HEK293 (cell line): ENCODE data around the gene SARM1.

Experiments used
- CTCF ChIA-PET: fragments of 350-600 bp; formaldehyde crosslinking; extraction: SDS; loops from one replicate; lab custom pipeline; 2021; ENCODE audit warnings: antibody characterized with exemption; lab: Yijun Ruan, JAX
- POLR2A ChIA-PET: fragments of 300-600 bp; formaldehyde crosslinking; extraction: SDS; loops from one replicate; lab custom pipeline; 2020; ENCODE audit warnings: antibody characterized with exemption, inconsistent platforms; lab: Yijun Ruan, JAX
- H3K27ac ChIP-seq: fragments of 200-500 bp; sonication (Bioruptor generic); 2 replicates; pipeline ENCODE4 v1.5.1; 2014; ENCODE audit warnings: low read depth, low read length, control low read depth, inconsistent platforms; ENCODE audit errors: extremely low read depth
- H3K36me3 ChIP-seq, 2 experiments: fragments of 200-500 bp in 1 of 2; sonication (Bioruptor generic) in 1 of 2; 1 replicate in 1 of 2; 2 replicates in 1 of 2; pipeline ENCODE4 v1.5.1; 2014 to 2017; ENCODE audit warnings: inconsistent platforms in 2 of 2, low read length in 2 of 2; ENCODE audit not compliant: control insufficient read depth in 2 of 2, insufficient read depth in 1 of 2
- H3K4me1 ChIP-seq: fragments of 200-500 bp; sonication (Bioruptor generic); 2 replicates; pipeline ENCODE4 v1.5.1; 2014; ENCODE audit warnings: mild to moderate bottlenecking, low read length, inconsistent platforms; ENCODE audit not compliant: control insufficient read depth, insufficient read depth
- H3K4me3 ChIP-seq: 2 replicates; pipeline ENCODE4 v1.5.1; 2011; ENCODE audit warnings: low read depth, mild to moderate bottlenecking, control low read depth, low read length, moderate library complexity
- H3K9me3 ChIP-seq: fragments of 200-500 bp; sonication (Bioruptor generic); 2 replicates; pipeline ENCODE4 v1.5.1; 2014; ENCODE audit warnings: low read depth, low read length, inconsistent platforms; ENCODE audit not compliant: control insufficient read depth, insufficient read depth
- BCL11A ChIP-seq: fragments of 450-650 bp; formaldehyde crosslinking; IDR thresholded peaks from 2 replicates; pipeline ENCODE4 v1.5.1; 2016; ENCODE audit warnings: low read depth, missing biosample characterization, missing genetic modification characterization
- EGR2 ChIP-seq: fragments of 450-650 bp; formaldehyde crosslinking; IDR thresholded peaks from 2 replicates; pipeline ENCODE4 v1.5.1; 2016; ENCODE audit warnings: low read depth, missing biosample characterization, missing genetic modification characterization
- FEZF1 ChIP-seq: fragments of 450-650 bp; formaldehyde crosslinking; IDR thresholded peaks from 2 replicates; pipeline ENCODE4 v1.5.1; 2016; ENCODE audit warnings: missing biosample characterization, missing genetic modification characterization
- KLF8 ChIP-seq: fragments of 450-650 bp; formaldehyde crosslinking; IDR thresholded peaks from 2 replicates; pipeline ENCODE4 v1.5.1; 2016; ENCODE audit warnings: missing biosample characterization, missing genetic modification characterization
- MYNN ChIP-seq: fragments of 450-650 bp; formaldehyde crosslinking; IDR thresholded peaks from 2 replicates; pipeline ENCODE4 v1.5.1; 2016; ENCODE audit warnings: missing biosample characterization, missing genetic modification characterization, borderline replicate concordance
- ZBTB17 ChIP-seq: fragments of 450-650 bp; formaldehyde crosslinking; IDR thresholded peaks from 2 replicates; pipeline ENCODE4 v1.5.1; 2016; ENCODE audit warnings: missing biosample characterization, missing genetic modification characterization
- ZBTB48 ChIP-seq: fragments of 450-650 bp; formaldehyde crosslinking; IDR thresholded peaks from 2 replicates; pipeline ENCODE4 v1.5.1; 2016; ENCODE audit warnings: missing biosample characterization, missing genetic modification characterization
- ZNF354C ChIP-seq: fragments of 450-650 bp; formaldehyde crosslinking; IDR thresholded peaks from 2 replicates; pipeline ENCODE4 v1.5.1; 2016; ENCODE audit warnings: missing biosample characterization, missing genetic modification characterization, low read depth, borderline replicate concordance
- ZNF394 ChIP-seq: fragments of 450-650 bp; formaldehyde crosslinking; IDR thresholded peaks from 2 replicates; pipeline ENCODE4 v1.5.1; 2016; ENCODE audit warnings: missing biosample characterization, missing genetic modification characterization, mild to moderate bottlenecking, moderate library complexity, borderline replicate concordance
- ZNF423 ChIP-seq: fragments of 450-650 bp; formaldehyde crosslinking; IDR thresholded peaks from 2 replicates; pipeline ENCODE4 v1.5.1; 2016; ENCODE audit warnings: missing biosample characterization, missing genetic modification characterization
- ZNF449 ChIP-seq: fragments of 450-650 bp; formaldehyde crosslinking; IDR thresholded peaks from 2 replicates; pipeline ENCODE4 v1.5.1; 2017; ENCODE audit warnings: missing biosample characterization, mild to moderate bottlenecking, missing genetic modification characterization, moderate library complexity
- ZNF561 ChIP-seq: fragments of 450-650 bp; IDR thresholded peaks from 2 replicates; pipeline ENCODE4 v1.5.1; 2018; ENCODE audit warnings: missing biosample characterization, missing genetic modification characterization, borderline replicate concordance
- ZNF629 ChIP-seq: fragments of 450-650 bp; formaldehyde crosslinking; IDR thresholded peaks from 2 replicates; pipeline ENCODE4 v1.5.1; 2017; ENCODE audit warnings: missing biosample characterization, missing genetic modification characterization
- ZNF670 ChIP-seq: fragments of 450-650 bp; formaldehyde crosslinking; IDR thresholded peaks from 2 replicates; pipeline ENCODE4 v1.5.1; 2016; ENCODE audit warnings: missing biosample characterization, missing genetic modification characterization, low read depth
- ZNF768 ChIP-seq: fragments of 450-650 bp; formaldehyde crosslinking; IDR thresholded peaks from 2 replicates; pipeline ENCODE4 v1.5.1; 2018; ENCODE audit warnings: missing biosample characterization, mild to moderate bottlenecking, missing genetic modification characterization
- ZSCAN5A ChIP-seq: fragments of 450-650 bp; formaldehyde crosslinking; IDR thresholded peaks from 2 replicates; pipeline ENCODE4 v1.5.1; 2016; ENCODE audit warnings: missing biosample characterization, missing genetic modification characterization
- TF ChIP-seq, protein P1 (sequence below): fragments of 450-650 bp; formaldehyde crosslinking; IDR thresholded peaks from 2 replicates; pipeline ENCODE4 v1.5.1; 2016; ENCODE audit warnings: missing biosample characterization, missing genetic modification characterization
- TF ChIP-seq, protein P2 (sequence below): fragments of 450-650 bp; formaldehyde crosslinking; IDR thresholded peaks from 2 replicates; pipeline ENCODE4 v1.5.1; 2016; ENCODE audit warnings: missing biosample characterization, missing genetic modification characterization
- TF ChIP-seq, protein P3 (sequence below): fragments of 450-650 bp; IDR thresholded peaks from 2 replicates; pipeline ENCODE4 v1.5.1; 2018; ENCODE audit warnings: missing biosample characterization, missing genetic modification characterization
- TF ChIP-seq, protein P4 (sequence below): fragments of 450-650 bp; formaldehyde crosslinking; conservative IDR thresholded peaks from 2 replicates; pipeline ENCODE4 v1.5.1; 2016; ENCODE audit warnings: low read depth, missing biosample characterization, missing genetic modification characterization

Gene SARM1

GRCh38 chr17:28364665-28365363 is 6.7 kb upstream of the SARM1 start, which contains the start of gene SEBOX:
SEBOX (minus strand) TSS chr17:28365199; CDS start chr17:28365151, 48 bp downstream.
- no peaks in the 10 kb centered on the region for H3K4me1 ChIP-seq
- POLR2A ChIA-PET, result interaction anchor here (0.8 to 2.3 kb wide), 3 partner anchors 10 to 40 kb away, joined by 3 to 9 read pairs (median 4); partner anchors contain the start of genes IFT20 and TNFAIP1
- peaks cover 23 to 55% of the 10 kb centered on the region in 2 experiments for H3K36me3 ChIP-seq
- CTCF ChIA-PET, result interaction anchor here (0.6 kb wide), 3 partner anchors 113 to 533 kb away, joined by 3 to 4 read pairs (median 3); no protein-coding TSS in a partner anchor
- no peak for TF ChIP-seq ZNF394
- TF ChIP-seq, protein P1, sequence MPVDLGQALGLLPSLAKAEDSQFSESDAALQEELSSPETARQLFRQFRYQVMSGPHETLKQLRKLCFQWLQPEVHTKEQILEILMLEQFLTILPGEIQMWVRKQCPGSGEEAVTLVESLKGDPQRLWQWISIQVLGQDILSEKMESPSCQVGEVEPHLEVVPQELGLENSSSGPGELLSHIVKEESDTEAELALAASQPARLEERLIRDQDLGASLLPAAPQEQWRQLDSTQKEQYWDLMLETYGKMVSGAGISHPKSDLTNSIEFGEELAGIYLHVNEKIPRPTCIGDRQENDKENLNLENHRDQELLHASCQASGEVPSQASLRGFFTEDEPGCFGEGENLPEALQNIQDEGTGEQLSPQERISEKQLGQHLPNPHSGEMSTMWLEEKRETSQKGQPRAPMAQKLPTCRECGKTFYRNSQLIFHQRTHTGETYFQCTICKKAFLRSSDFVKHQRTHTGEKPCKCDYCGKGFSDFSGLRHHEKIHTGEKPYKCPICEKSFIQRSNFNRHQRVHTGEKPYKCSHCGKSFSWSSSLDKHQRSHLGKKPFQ (tag by site-specific recombination), result no peak
- TF ChIP-seq, all 188 proteins: peak for 0
- Histone ChIP-seq H3K9me3 (no peaks in the 10 kb centered on the region), H3K27ac (no peak within 1 kb of the TSS), H3K4me3 (no peak within 1 kb of the TSS)

- H3K4me1 ChIP-seq, result no peaks in the 10 kb centered on the region
- POLR2A ChIA-PET, result no interaction called here
- CTCF ChIA-PET, result interaction anchor here (0.6 kb wide), 1 partner anchor 534 kb away, joined by 4 read pairs; no protein-coding TSS in a partner anchor
- H3K9me3 ChIP-seq, result no peaks in the 10 kb centered on the region
- peaks cover 16 to 48% of the 10 kb centered on the region in 2 experiments for H3K36me3 ChIP-seq
- H3K4me3 ChIP-seq, result no peak overlapping the region
- H3K27ac ChIP-seq, result no peak overlapping the region
- TF ChIP-seq EGR2 (tag by site-specific recombination) (no peak), KLF8 (tag by site-specific recombination) (no peak), ZNF629 (tag by site-specific recombination) (no peak), ZNF670 (tag by site-specific recombination) (no peak), ZNF449 (tag by site-specific recombination) (no peak), ZNF768 (tag by site-specific recombination) (no peak), ZBTB17 (tag by site-specific recombination) (no peak), ZSCAN5A (no peak), ZNF423 (tag by site-specific recombination) (no peak), FEZF1 (tag by site-specific recombination) (no peak), ZNF354C (tag by site-specific recombination) (no peak), ZNF561 (tag by site-specific recombination) (no peak), ZBTB48 (tag by site-specific recombination) (no peak), BCL11A (no peak), MYNN (tag by site-specific recombination) (no peak)
- TF ChIP-seq, protein P2, sequence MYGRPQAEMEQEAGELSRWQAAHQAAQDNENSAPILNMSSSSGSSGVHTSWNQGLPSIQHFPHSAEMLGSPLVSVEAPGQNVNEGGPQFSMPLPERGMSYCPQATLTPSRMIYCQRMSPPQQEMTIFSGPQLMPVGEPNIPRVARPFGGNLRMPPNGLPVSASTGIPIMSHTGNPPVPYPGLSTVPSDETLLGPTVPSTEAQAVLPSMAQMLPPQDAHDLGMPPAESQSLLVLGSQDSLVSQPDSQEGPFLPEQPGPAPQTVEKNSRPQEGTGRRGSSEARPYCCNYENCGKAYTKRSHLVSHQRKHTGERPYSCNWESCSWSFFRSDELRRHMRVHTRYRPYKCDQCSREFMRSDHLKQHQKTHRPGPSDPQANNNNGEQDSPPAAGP (tag by site-specific recombination), result no peak
- TF ChIP-seq, protein P3, sequence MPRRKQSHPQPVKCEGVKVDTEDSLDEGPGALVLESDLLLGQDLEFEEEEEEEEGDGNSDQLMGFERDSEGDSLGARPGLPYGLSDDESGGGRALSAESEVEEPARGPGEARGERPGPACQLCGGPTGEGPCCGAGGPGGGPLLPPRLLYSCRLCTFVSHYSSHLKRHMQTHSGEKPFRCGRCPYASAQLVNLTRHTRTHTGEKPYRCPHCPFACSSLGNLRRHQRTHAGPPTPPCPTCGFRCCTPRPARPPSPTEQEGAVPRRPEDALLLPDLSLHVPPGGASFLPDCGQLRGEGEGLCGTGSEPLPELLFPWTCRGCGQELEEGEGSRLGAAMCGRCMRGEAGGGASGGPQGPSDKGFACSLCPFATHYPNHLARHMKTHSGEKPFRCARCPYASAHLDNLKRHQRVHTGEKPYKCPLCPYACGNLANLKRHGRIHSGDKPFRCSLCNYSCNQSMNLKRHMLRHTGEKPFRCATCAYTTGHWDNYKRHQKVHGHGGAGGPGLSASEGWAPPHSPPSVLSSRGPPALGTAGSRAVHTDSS (tag by site-specific recombination), result no peak
- TF ChIP-seq, protein P4, sequence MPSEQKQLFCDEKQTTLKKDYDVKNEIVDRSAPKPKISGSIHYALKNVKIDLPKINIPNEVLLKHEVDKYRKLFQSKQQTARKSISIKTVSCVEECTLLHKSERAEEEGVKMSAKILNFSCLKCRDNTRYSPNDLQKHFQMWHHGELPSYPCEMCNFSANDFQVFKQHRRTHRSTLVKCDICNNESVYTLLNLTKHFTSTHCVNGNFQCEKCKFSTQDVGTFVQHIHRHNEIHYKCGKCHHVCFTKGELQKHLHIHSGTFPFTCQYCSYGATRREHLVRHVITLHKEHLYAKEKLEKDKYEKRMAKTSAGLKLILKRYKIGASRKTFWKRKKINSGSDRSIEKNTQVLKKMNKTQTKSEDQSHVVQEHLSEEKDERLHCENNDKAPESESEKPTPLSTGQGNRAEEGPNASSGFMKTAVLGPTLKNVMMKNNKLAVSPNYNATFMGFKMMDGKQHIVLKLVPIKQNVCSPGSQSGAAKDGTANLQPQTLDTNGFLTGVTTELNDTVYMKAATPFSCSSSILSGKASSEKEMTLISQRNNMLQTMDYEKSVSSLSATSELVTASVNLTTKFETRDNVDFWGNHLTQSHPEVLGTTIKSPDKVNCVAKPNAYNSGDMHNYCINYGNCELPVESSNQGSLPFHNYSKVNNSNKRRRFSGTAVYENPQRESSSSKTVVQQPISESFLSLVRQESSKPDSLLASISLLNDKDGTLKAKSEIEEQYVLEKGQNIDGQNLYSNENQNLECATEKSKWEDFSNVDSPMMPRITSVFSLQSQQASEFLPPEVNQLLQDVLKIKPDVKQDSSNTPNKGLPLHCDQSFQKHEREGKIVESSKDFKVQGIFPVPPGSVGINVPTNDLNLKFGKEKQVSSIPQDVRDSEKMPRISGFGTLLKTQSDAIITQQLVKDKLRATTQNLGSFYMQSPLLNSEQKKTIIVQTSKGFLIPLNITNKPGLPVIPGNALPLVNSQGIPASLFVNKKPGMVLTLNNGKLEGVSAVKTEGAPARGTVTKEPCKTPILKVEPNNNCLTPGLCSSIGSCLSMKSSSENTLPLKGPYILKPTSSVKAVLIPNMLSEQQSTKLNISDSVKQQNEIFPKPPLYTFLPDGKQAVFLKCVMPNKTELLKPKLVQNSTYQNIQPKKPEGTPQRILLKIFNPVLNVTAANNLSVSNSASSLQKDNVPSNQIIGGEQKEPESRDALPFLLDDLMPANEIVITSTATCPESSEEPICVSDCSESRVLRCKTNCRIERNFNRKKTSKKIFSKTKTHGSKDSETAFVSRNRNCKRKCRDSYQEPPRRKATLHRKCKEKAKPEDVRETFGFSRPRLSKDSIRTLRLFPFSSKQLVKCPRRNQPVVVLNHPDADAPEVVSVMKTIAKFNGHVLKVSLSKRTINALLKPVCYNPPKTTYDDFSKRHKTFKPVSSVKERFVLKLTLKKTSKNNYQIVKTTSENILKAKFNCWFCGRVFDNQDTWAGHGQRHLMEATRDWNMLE (tag by site-specific recombination), result no peak
Observed at GRCh38 chr17:28365487-28365886, 6.0 kb upstream of the SARM1 start.
